ENCODE measurements around the gene ZNF512B. TPM values are rescaled to one million over a fixed set of nuclear protein-coding genes. Genes with fewer than 3 reads are reported as not detected.
"Not testable (repeated sequence)": the region's sequence is repeated elsewhere in the genome, so short reads cannot be mapped to it uniquely, and the experiment has no call there.

Gene ZNF512B
- total and polyA plus RNA-seq, 4 donors = 1.8 to 11.8 (median 9.8) TPM

DNA sequence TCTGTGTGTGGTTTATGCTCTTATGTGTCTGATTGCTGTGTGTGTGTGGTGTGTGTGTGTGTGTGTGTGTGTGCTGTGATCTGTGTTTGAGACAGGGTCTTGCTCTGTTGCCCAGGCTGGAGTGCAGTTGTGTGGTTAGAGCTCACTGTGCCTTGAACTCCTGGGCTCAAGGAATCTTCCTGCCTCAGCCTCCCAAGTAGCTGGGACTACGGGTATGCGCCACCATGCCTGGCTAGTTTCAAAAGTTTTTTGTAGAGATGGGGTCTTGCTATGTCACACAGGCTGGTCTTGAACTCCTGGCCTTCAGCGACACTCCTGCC lies 3.4 kb upstream of the ZNF512B start:
- DNase-seq (ENCODE audit: low spot score) = no peak
- WGBS = 90% methylated on average over 3 of the region's 3 CpGs
- H3K27me3 ChIP-seq (ENCODE audit: control insufficient read depth in 4 of 4, insufficient read depth in 4 of 4, low read length in 3 of 4) = no peaks in the 10 kb centered on the region
- H3K27ac ChIP-seq (ENCODE audit: low read depth in 1 of 2, low read length in 2 of 2) = peak overlapping the region; percentile 65 to 66
- H3K4me1 ChIP-seq (ENCODE audit: control insufficient read depth in 4 of 4, insufficient read depth in 4 of 4, low read length in 3 of 4) = peaks cover 18 to 56% (median 40%) of the 10 kb centered on the region in 4 donors
- no peaks in the 10 kb centered on the region for H3K36me3 ChIP-seq (ENCODE audit: control insufficient read depth in 4 of 4, insufficient read depth in 3 of 4, low read depth in 1 of 4, low read length in 3 of 4)
- no peaks in the 10 kb centered on the region for H3K9me3 ChIP-seq (ENCODE audit: control insufficient read depth in 4 of 4, low read length in 3 of 4)
- H3K4me3 ChIP-seq (ENCODE audit: low read depth in 1 of 3, low read length in 3 of 3) = no peak overlapping the region
- TF ChIP-seq, protein P1, sequence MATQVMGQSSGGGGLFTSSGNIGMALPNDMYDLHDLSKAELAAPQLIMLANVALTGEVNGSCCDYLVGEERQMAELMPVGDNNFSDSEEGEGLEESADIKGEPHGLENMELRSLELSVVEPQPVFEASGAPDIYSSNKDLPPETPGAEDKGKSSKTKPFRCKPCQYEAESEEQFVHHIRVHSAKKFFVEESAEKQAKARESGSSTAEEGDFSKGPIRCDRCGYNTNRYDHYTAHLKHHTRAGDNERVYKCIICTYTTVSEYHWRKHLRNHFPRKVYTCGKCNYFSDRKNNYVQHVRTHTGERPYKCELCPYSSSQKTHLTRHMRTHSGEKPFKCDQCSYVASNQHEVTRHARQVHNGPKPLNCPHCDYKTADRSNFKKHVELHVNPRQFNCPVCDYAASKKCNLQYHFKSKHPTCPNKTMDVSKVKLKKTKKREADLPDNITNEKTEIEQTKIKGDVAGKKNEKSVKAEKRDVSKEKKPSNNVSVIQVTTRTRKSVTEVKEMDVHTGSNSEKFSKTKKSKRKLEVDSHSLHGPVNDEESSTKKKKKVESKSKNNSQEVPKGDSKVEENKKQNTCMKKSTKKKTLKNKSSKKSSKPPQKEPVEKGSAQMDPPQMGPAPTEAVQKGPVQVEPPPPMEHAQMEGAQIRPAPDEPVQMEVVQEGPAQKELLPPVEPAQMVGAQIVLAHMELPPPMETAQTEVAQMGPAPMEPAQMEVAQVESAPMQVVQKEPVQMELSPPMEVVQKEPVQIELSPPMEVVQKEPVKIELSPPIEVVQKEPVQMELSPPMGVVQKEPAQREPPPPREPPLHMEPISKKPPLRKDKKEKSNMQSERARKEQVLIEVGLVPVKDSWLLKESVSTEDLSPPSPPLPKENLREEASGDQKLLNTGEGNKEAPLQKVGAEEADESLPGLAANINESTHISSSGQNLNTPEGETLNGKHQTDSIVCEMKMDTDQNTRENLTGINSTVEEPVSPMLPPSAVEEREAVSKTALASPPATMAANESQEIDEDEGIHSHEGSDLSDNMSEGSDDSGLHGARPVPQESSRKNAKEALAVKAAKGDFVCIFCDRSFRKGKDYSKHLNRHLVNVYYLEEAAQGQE (IDR thresholded peaks at IDR 0.05) = no peak
- no peak for TF ChIP-seq TAF1 (conservative IDR thresholded peaks at IDR 0.05)
- no peak for TF ChIP-seq NR2F2 (IDR thresholded peaks at IDR 0.05)
- TF ChIP-seq FOXA1 (IDR thresholded peaks at IDR 0.05) = no peak
- no peak for TF ChIP-seq FOXA2 (IDR thresholded peaks at IDR 0.05)
- TF ChIP-seq, protein P2, sequence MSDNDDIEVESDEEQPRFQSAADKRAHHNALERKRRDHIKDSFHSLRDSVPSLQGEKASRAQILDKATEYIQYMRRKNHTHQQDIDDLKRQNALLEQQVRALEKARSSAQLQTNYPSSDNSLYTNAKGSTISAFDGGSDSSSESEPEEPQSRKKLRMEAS (IDR thresholded peaks at IDR 0.05) = no peak
- TF ChIP-seq, protein P3, sequence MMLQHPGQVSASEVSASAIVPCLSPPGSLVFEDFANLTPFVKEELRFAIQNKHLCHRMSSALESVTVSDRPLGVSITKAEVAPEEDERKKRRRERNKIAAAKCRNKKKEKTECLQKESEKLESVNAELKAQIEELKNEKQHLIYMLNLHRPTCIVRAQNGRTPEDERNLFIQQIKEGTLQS (IDR thresholded peaks at IDR 0.05) = no peak
- no peak for TF ChIP-seq SP1 (IDR thresholded peaks at IDR 0.05)
- TF ChIP-seq YY1 (IDR thresholded peaks at IDR 0.05) = no peak
- TF ChIP-seq GABPA (IDR thresholded peaks at IDR 0.05 in 1 of 2, conservative IDR thresholded peaks at IDR 0.05 in 1 of 2) = no peak
- no peak for TF ChIP-seq EGR1 (IDR thresholded peaks at IDR 0.05; ENCODE audit: low read depth in 2 of 2)
- TF ChIP-seq, protein P4, sequence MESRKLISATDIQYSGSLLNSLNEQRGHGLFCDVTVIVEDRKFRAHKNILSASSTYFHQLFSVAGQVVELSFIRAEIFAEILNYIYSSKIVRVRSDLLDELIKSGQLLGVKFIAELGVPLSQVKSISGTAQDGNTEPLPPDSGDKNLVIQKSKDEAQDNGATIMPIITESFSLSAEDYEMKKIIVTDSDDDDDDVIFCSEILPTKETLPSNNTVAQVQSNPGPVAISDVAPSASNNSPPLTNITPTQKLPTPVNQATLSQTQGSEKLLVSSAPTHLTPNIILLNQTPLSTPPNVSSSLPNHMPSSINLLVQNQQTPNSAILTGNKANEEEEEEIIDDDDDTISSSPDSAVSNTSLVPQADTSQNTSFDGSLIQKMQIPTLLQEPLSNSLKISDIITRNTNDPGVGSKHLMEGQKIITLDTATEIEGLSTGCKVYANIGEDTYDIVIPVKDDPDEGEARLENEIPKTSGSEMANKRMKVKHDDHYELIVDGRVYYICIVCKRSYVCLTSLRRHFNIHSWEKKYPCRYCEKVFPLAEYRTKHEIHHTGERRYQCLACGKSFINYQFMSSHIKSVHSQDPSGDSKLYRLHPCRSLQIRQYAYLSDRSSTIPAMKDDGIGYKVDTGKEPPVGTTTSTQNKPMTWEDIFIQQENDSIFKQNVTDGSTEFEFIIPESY (IDR thresholded peaks at IDR 0.05) = no peak
- no peak for TF ChIP-seq HNF4A (conservative IDR thresholded peaks at IDR 0.05)
- H3K9ac ChIP-seq (ENCODE audit: low read depth in 1 of 2, low read length in 2 of 2) = no peak overlapping the region

DNA sequence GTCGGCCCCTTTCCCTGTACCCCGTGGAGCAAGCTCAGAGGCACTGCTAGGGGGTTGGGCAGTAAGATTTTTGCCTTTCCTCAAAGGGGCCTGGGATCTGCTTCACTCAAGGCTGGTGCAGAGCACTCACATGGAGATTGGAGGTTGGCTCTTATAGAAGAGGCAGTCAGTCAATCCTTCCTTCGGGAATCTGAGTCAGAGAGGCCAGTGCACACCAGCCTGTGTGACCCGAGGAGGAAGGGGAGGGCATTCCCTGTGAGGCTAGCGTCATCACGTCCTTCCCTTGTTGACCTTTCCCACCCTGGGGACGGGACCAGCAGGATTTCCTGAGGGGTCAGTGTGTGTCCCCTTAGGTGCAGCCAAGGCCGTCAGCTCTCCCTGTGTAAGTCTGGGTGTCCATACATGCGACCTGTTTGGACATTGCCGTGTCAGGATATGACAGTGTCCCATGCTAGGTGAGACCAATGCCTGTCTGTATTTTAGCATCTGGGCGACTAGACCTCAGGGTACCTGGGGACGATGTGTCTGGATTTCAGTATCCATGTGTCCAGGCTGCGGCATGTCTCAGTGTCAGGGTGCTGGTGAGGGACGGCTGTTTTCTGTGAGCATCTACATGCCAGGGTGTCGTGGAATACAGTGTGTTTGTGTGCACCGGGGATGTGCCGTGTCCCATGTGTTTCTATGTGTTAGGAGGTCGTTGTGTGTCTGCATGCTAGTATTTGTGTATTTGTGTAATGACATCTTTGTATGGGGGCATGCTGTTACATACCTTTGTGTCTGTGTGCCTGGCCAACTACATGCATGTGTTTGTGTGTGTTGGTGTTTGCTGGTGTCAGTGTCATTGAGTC lies 2.8 kb upstream of the ZNF512B start:
- peaks cover 0 to 3% (median 0%) of the 10 kb centered on the region in 4 donors for H3K36me3 ChIP-seq (ENCODE audit: control insufficient read depth in 4 of 4, insufficient read depth in 3 of 4, low read depth in 1 of 4, low read length in 3 of 4)
- no peak overlapping the region for H3K4me3 ChIP-seq (ENCODE audit: low read depth in 1 of 3, low read length in 3 of 3)
- no peak for DNase-seq (ENCODE audit: low spot score)
- H3K9me3 ChIP-seq (ENCODE audit: control insufficient read depth in 4 of 4, low read length in 3 of 4) = no peaks in the 10 kb centered on the region
- TF ChIP-seq NR2F2 (IDR thresholded peaks at IDR 0.05) (peak; percentile 93), RAD21 (IDR thresholded peaks at IDR 0.05) (no peak), TAF1 (conservative IDR thresholded peaks at IDR 0.05) (no peak), SP1 (IDR thresholded peaks at IDR 0.05) (peak; percentile 8), YY1 (IDR thresholded peaks at IDR 0.05) (no peak), JUND (IDR thresholded peaks at IDR 0.05) (no peak), EGR1 (IDR thresholded peaks at IDR 0.05; ENCODE audit: low read depth in 2 of 2) (no peak)
- TF ChIP-seq, protein P4 (IDR thresholded peaks at IDR 0.05) = no peak
- TF ChIP-seq, protein P5, sequence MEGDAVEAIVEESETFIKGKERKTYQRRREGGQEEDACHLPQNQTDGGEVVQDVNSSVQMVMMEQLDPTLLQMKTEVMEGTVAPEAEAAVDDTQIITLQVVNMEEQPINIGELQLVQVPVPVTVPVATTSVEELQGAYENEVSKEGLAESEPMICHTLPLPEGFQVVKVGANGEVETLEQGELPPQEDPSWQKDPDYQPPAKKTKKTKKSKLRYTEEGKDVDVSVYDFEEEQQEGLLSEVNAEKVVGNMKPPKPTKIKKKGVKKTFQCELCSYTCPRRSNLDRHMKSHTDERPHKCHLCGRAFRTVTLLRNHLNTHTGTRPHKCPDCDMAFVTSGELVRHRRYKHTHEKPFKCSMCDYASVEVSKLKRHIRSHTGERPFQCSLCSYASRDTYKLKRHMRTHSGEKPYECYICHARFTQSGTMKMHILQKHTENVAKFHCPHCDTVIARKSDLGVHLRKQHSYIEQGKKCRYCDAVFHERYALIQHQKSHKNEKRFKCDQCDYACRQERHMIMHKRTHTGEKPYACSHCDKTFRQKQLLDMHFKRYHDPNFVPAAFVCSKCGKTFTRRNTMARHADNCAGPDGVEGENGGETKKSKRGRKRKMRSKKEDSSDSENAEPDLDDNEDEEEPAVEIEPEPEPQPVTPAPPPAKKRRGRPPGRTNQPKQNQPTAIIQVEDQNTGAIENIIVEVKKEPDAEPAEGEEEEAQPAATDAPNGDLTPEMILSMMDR (IDR thresholded peaks at IDR 0.05; ENCODE audit: low read depth, low read length, missing input control) = no peak
- H3K9ac ChIP-seq (ENCODE audit: low read depth in 1 of 2, low read length in 2 of 2) = no peak overlapping the region
- peaks cover 18 to 52% (median 40%) of the 10 kb centered on the region in 4 donors for H3K4me1 ChIP-seq (ENCODE audit: control insufficient read depth in 4 of 4, insufficient read depth in 4 of 4, low read length in 3 of 4)
- no peaks in the 10 kb centered on the region for H3K27me3 ChIP-seq (ENCODE audit: control insufficient read depth in 4 of 4, insufficient read depth in 4 of 4, low read length in 3 of 4)
- H3K27ac ChIP-seq (ENCODE audit: low read depth in 1 of 2, low read length in 2 of 2) = peak overlapping the region; percentile 40 to 65
- 65% methylated on average over 18 of the region's 18 CpGs for WGBS

DNA sequence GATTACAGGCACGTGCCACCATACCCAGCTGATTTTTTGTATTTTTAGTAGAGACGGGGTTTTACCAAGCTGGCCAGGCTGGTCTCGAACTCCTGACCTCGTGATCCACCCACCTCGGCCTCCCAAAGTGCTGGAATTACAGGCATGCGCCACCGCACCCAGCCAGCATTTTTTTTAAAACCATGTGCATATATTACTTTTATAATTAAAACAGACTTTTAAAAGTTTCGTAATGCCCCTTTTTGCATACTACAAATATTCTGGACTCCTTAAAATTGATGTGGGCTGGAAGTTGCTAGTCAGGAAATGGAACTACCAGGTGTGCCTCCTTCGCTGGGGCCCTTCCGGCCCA lies 2.2 kb upstream of the ZNF512B start:
- not testable (repeated sequence) for H3K4me3 ChIP-seq (ENCODE audit: low read depth in 1 of 3, low read length in 3 of 3); H3K9ac ChIP-seq (ENCODE audit: low read depth in 1 of 2, low read length in 2 of 2); H3K27me3 ChIP-seq (ENCODE audit: control insufficient read depth in 4 of 4, insufficient read depth in 4 of 4, low read length in 3 of 4); H3K36me3 ChIP-seq (ENCODE audit: control insufficient read depth in 4 of 4, insufficient read depth in 3 of 4, low read depth in 1 of 4, low read length in 3 of 4); H3K9me3 ChIP-seq (ENCODE audit: control insufficient read depth in 4 of 4, low read length in 3 of 4); DNase-seq (ENCODE audit: low spot score)
- Histone ChIP-seq H3K4me1 (ENCODE audit: control insufficient read depth in 4 of 4, insufficient read depth in 4 of 4, low read length in 3 of 4) (peaks cover 18 to 50% (median 38%) of the 10 kb centered on the region in 4 donors), H3K27ac (ENCODE audit: low read depth in 1 of 2, low read length in 2 of 2) (peak overlapping the region in 1 of 2 donors; percentile 40)
- 87% methylated on average over 10 of the region's 10 CpGs for WGBS
